ENCODE results near the gene C1orf146. TPM values are rescaled to one million over a fixed set of nuclear protein-coding genes. Genes with fewer than 3 reads are reported as not detected.

Gene C1orf146, protein sequence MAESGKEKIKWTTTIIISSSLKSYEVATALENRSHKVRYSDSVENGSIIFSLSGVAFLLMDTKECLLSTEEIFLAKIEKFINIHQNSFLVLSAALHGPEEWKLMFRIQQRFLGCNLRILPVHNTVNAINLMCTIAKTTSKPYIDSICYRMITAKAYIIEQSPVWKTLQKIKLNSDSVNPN
- polyA plus RNA-seq (2013) = 0.09 TPM

DNA sequence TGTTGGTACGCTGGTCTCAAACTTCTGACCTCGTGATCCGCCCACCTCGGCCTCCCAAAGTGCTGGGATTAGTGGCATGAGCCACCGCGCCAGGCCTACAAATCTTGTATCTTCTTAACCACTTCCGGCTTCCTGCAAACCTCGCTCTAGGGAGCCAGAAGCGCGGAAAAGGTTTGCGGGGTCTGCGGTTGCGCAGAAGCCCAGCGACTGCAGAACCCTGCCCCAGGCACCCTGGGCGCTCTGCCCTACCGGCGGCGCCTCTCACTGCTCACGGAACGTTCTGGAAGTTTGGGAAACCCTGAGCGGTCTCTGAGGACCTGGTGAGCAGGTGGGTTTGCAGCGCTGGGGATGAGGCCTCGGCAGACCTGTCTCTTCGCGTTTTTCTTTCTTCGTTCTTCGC is at the start of gene C1orf146:
C1orf146 (plus strand) TSS at position 195 of the 400 bp plus-strand sequence. CDS start 13,506 bp downstream, outside the sequence.
- Histone ChIP-seq H3K4me3 (ENCODE audit: control insufficient read depth in 1 of 7, extremely low read depth in 1 of 7, insufficient read depth in 4 of 7, low read depth in 2 of 7, low read length in 6 of 7) (no peak within 1 kb of the TSS), H3K36me3 (ENCODE audit: control insufficient read depth in 4 of 4, insufficient read depth in 4 of 4, low read length in 3 of 4) (no peaks in the 10 kb centered on the region), H3K27me3 (replicated peaks in 2 of 5; ENCODE audit: control insufficient read depth in 4 of 5, insufficient read depth in 5 of 5, low read length in 4 of 5) (no peaks in the 10 kb centered on the region), H3K4me1 (ENCODE audit: control extremely low read depth in 1 of 4, control insufficient read depth in 4 of 4, insufficient read depth in 4 of 4, low read length in 3 of 4) (no peaks in the 10 kb centered on the region), H3K27ac (ENCODE audit: insufficient read depth in 1 of 2, low read depth in 1 of 2, low read length in 2 of 2, poor library complexity in 1 of 2, severe bottlenecking in 2 of 2) (no peak within 1 kb of the TSS), H3K9me3 (ENCODE audit: control extremely low read depth in 1 of 5, control insufficient read depth in 4 of 5, insufficient read depth in 2 of 5, low read depth in 1 of 5, low read length in 4 of 5) (peaks cover 0 to 3% (median 0%) of the 10 kb centered on the region in 5 experiments)
- no peak for DNase-seq
- WGBS (ENCODE audit: insufficient coverage) = 98% methylated on average over 25 of the region's 27 CpGs
- CTCF ChIA-PET = interaction anchor here (0.6 kb wide), 1 partner anchor 427 kb away, joined by 3 read pairs; no protein-coding TSS in a partner anchor
- POLR2A ChIA-PET = no interaction called here

DNA sequence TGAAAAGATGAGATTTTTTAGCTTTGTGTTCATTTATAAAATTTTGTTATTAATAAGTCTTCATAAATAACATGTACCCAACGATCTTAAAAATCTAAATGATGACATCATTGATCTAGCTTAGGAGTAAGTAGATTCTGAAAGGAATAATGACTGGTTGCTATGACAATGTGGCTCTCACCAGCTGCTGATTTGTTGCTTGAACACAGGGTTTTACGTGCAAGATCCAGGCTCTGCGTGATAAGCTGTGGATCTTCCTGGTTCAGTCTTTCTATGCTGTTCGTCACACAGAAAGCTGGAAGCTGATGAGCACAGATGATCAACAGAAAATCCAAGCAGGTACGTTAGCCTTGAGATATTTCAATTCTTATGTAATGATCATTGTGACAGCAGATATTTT is 49.1 kb upstream of the C1orf146 start:
- WGBS (ENCODE audit: insufficient coverage) = 100% methylated on average over 4 of the region's 5 CpGs
- Histone ChIP-seq H3K36me3 (ENCODE audit: control insufficient read depth in 4 of 4, insufficient read depth in 4 of 4, low read length in 3 of 4) (peaks cover 0 to 7% (median 2%) of the 10 kb centered on the region in 4 experiments), H3K4me1 (ENCODE audit: control extremely low read depth in 1 of 4, control insufficient read depth in 4 of 4, insufficient read depth in 4 of 4, low read length in 3 of 4) (no peaks in the 10 kb centered on the region), H3K9me3 (ENCODE audit: control extremely low read depth in 1 of 5, control insufficient read depth in 4 of 5, insufficient read depth in 2 of 5, low read depth in 1 of 5, low read length in 4 of 5) (no peaks in the 10 kb centered on the region), H3K27ac (ENCODE audit: insufficient read depth in 1 of 2, low read depth in 1 of 2, low read length in 2 of 2, poor library complexity in 1 of 2, severe bottlenecking in 2 of 2) (no peak overlapping the region), H3K27me3 (replicated peaks in 2 of 5; ENCODE audit: control insufficient read depth in 4 of 5, insufficient read depth in 5 of 5, low read length in 4 of 5) (no peaks in the 10 kb centered on the region), H3K4me3 (ENCODE audit: control insufficient read depth in 1 of 7, extremely low read depth in 1 of 7, insufficient read depth in 4 of 7, low read depth in 2 of 7, low read length in 6 of 7) (no peak overlapping the region)
- CTCF ChIA-PET = no interaction called here
- DNase-seq = no peak
- POLR2A ChIA-PET = no interaction called here

DNA sequence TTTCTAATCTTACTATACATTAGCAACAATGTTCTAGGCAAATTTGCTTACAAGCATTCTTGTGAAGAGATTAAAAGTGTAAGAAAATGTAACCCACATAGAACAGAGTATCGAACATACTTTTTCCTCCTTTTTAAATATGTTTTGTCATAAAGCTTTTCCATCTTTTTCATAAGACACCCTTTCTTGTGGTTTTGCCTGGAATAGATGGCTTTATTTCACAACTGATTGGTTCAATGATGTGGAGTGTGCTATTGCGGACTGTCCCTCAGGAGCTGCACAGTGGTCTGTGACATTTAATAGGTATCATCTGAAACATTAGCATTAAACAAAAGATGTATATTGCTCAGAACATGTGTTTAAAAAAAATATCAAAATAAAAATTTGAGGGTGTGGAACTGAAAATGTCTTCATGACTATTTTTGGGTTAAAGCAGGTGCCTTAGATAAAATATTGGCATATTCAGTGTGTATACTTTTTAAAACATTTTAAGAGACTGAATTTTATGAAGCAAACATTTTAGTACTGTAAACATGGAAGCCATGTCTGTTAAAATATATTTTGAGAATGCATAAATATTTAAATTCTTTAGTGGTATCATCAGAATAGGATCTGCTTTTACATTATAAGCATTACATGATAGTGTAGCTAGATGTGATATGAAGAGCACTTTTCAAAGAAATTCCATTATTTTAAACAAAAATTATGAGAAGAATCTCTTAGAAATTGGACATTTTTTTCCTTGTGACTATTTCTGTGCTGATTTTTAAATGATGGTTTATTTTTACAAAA is 48.3 kb upstream of the C1orf146 start:
- no peak for DNase-seq
- Histone ChIP-seq H3K27me3 (replicated peaks in 2 of 5; ENCODE audit: control insufficient read depth in 4 of 5, insufficient read depth in 5 of 5, low read length in 4 of 5) (no peaks in the 10 kb centered on the region), H3K36me3 (ENCODE audit: control insufficient read depth in 4 of 4, insufficient read depth in 4 of 4, low read length in 3 of 4) (peaks cover 0 to 7% (median 2%) of the 10 kb centered on the region in 4 experiments), H3K4me1 (ENCODE audit: control extremely low read depth in 1 of 4, control insufficient read depth in 4 of 4, insufficient read depth in 4 of 4, low read length in 3 of 4) (no peaks in the 10 kb centered on the region), H3K27ac (ENCODE audit: insufficient read depth in 1 of 2, low read depth in 1 of 2, low read length in 2 of 2, poor library complexity in 1 of 2, severe bottlenecking in 2 of 2) (no peak overlapping the region), H3K9me3 (ENCODE audit: control extremely low read depth in 1 of 5, control insufficient read depth in 4 of 5, insufficient read depth in 2 of 5, low read depth in 1 of 5, low read length in 4 of 5) (no peaks in the 10 kb centered on the region), H3K4me3 (ENCODE audit: control insufficient read depth in 1 of 7, extremely low read depth in 1 of 7, insufficient read depth in 4 of 7, low read depth in 2 of 7, low read length in 6 of 7) (no peak overlapping the region)
- CTCF ChIA-PET = no interaction called here
- POLR2A ChIA-PET = no interaction called here
- WGBS (ENCODE audit: insufficient coverage) = no CpG with 5 or more reads among the region's 2 CpGs

DNA sequence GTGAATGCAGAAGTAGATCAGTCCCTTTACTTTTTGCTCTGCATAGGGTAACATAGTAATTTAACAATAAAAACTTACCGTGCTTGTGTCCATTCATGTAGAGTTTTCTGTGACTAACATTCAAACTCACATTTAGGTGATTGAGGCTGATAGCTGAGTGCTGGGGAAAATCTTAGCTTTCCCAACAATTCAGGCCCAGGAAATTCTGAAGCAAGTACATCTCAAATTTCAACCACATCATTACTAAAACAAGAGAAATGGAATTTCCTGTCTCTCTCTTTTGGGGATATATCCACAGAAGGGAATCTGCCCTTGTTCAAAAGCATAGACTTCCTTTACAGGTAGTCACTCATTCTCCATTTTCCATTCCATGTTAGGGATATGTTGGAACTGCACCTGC is 33.1 kb upstream of the C1orf146 start:
- ChIA-PET CTCF (no interaction called here), POLR2A (no interaction called here)
- no peaks in the 10 kb centered on the region for H3K27me3 ChIP-seq (replicated peaks in 2 of 5; ENCODE audit: control insufficient read depth in 4 of 5, insufficient read depth in 5 of 5, low read length in 4 of 5)
- peaks cover 2 to 17% (median 8%) of the 10 kb centered on the region in 4 experiments for H3K36me3 ChIP-seq (ENCODE audit: control insufficient read depth in 4 of 4, insufficient read depth in 4 of 4, low read length in 3 of 4)
- no peaks in the 10 kb centered on the region for H3K4me1 ChIP-seq (ENCODE audit: control extremely low read depth in 1 of 4, control insufficient read depth in 4 of 4, insufficient read depth in 4 of 4, low read length in 3 of 4)
- WGBS (ENCODE audit: insufficient coverage) = no CpG with 5 or more reads among the region's 1 CpG
- H3K9me3 ChIP-seq (ENCODE audit: control extremely low read depth in 1 of 5, control insufficient read depth in 4 of 5, insufficient read depth in 2 of 5, low read depth in 1 of 5, low read length in 4 of 5) = no peaks in the 10 kb centered on the region
- no peak for DNase-seq
- H3K27ac ChIP-seq (ENCODE audit: insufficient read depth in 1 of 2, low read depth in 1 of 2, low read length in 2 of 2, poor library complexity in 1 of 2, severe bottlenecking in 2 of 2) = no peak overlapping the region
- H3K4me3 ChIP-seq (ENCODE audit: control insufficient read depth in 1 of 7, extremely low read depth in 1 of 7, insufficient read depth in 4 of 7, low read depth in 2 of 7, low read length in 6 of 7) = no peak overlapping the region

DNA sequence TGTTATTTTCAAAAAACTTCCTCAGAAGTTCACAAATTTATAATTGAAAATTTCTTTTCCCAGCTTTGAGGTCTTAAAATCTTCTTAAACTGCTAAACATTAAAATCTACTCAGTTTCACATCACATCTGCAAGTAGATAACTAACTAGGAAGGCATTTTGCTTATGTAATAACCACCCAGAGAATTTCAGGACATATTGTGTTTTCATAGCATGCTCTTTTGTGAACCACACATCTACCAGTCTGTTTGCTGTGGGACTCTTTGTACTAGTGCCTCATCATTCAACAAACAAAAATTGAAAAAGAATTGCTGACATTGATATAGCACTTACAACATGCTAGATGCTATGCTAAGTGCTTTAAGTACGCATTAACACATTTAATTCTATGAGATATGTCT is 31.6 kb upstream of the C1orf146 start:
- H3K36me3 ChIP-seq (ENCODE audit: control insufficient read depth in 4 of 4, insufficient read depth in 4 of 4, low read length in 3 of 4) = peaks cover 2 to 9% (median 3%) of the 10 kb centered on the region in 4 experiments
- no peaks in the 10 kb centered on the region for H3K9me3 ChIP-seq (ENCODE audit: control extremely low read depth in 1 of 5, control insufficient read depth in 4 of 5, insufficient read depth in 2 of 5, low read depth in 1 of 5, low read length in 4 of 5)
- no peak overlapping the region for H3K27ac ChIP-seq (ENCODE audit: insufficient read depth in 1 of 2, low read depth in 1 of 2, low read length in 2 of 2, poor library complexity in 1 of 2, severe bottlenecking in 2 of 2)
- ChIA-PET CTCF (no interaction called here), POLR2A (no interaction called here)
- H3K4me3 ChIP-seq (ENCODE audit: control insufficient read depth in 1 of 7, extremely low read depth in 1 of 7, insufficient read depth in 4 of 7, low read depth in 2 of 7, low read length in 6 of 7) = no peak overlapping the region
- no peak for DNase-seq
- no peaks in the 10 kb centered on the region for H3K4me1 ChIP-seq (ENCODE audit: control extremely low read depth in 1 of 4, control insufficient read depth in 4 of 4, insufficient read depth in 4 of 4, low read length in 3 of 4)
- no peaks in the 10 kb centered on the region for H3K27me3 ChIP-seq (replicated peaks in 2 of 5; ENCODE audit: control insufficient read depth in 4 of 5, insufficient read depth in 5 of 5, low read length in 4 of 5)
- WGBS (ENCODE audit: insufficient coverage) = no CpG with 5 or more reads among the region's 1 CpG

DNA sequence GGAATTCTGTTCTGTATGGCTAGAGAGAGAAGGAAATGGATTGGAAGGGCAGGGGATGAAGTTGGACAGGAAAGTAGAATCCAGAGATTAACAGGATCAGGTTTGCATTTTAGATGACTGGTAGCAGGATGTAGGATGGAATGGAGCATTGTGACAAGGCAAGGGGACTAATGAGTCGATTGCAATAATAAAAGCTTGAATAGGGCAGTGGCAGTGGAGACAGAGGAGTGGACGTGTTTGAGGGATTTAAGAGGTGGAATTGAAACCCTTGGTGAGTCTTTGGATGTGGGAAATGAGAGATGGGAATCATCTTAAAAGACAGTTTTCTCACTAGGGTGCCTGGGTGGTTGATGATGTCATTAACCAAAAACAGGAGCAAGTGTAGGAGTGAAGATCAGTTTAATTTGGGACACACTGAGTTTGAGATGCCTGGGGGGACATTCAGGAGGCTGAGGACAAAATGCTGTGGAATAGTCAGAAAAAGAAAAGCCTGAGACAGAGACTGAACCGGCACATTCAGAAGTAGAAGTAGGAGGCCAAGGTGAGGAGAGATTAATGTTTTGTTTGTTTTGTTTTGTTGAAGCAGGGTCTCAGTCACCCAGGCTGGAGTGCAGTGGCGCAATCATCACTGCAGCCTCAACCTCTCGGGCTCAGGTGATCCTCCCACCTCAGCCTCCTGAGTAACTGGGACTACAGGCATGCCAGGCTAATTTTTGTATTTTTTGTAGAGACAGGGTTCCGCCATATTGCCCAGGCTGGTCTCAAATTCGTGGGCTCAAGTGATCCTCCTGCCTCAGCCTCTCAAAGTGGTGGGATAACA is 29.1 kb upstream of the C1orf146 start:
- peak overlapping the region in 1 of 7 experiments; percentile 9 for H3K4me3 ChIP-seq (ENCODE audit: control insufficient read depth in 1 of 7, extremely low read depth in 1 of 7, insufficient read depth in 4 of 7, low read depth in 2 of 7, low read length in 6 of 7)
- H3K9me3 ChIP-seq (ENCODE audit: control extremely low read depth in 1 of 5, control insufficient read depth in 4 of 5, insufficient read depth in 2 of 5, low read depth in 1 of 5, low read length in 4 of 5) = no peaks in the 10 kb centered on the region
- no peaks in the 10 kb centered on the region for H3K27me3 ChIP-seq (replicated peaks in 2 of 5; ENCODE audit: control insufficient read depth in 4 of 5, insufficient read depth in 5 of 5, low read length in 4 of 5)
- WGBS (ENCODE audit: insufficient coverage) = 95% methylated on average over 6 of the region's 7 CpGs
- H3K36me3 ChIP-seq (ENCODE audit: control insufficient read depth in 4 of 4, insufficient read depth in 4 of 4, low read length in 3 of 4) = peaks cover 0 to 5% (median 2%) of the 10 kb centered on the region in 4 experiments
- CTCF ChIA-PET = no interaction called here
- no peak overlapping the region for H3K27ac ChIP-seq (ENCODE audit: insufficient read depth in 1 of 2, low read depth in 1 of 2, low read length in 2 of 2, poor library complexity in 1 of 2, severe bottlenecking in 2 of 2)
- POLR2A ChIA-PET = no interaction called here
- H3K4me1 ChIP-seq (ENCODE audit: control extremely low read depth in 1 of 4, control insufficient read depth in 4 of 4, insufficient read depth in 4 of 4, low read length in 3 of 4) = no peaks in the 10 kb centered on the region
- DNase-seq = no peak

DNA sequence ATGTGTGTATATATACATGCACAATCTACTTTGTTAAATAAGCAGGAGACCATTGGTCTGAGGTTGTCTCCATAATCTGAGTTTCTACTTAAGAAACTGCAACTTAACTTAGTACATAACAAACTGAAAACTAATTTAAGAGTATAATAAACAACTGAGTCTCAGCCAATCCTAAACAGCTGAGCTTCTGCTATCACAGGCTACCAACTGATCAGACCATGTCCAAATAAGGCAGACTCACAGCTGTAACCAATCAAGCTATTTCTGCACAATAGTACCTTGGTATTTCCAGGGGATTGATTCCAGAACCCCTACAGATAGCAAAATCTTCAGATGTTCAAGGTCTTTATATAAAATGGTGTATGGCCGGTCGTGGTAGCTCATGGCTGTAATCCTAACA is 26.0 kb upstream of the C1orf146 start:
- H3K4me1 ChIP-seq (ENCODE audit: control extremely low read depth in 1 of 4, control insufficient read depth in 4 of 4, insufficient read depth in 4 of 4, low read length in 3 of 4) = no peaks in the 10 kb centered on the region
- no peak overlapping the region for H3K4me3 ChIP-seq (ENCODE audit: control insufficient read depth in 1 of 7, extremely low read depth in 1 of 7, insufficient read depth in 4 of 7, low read depth in 2 of 7, low read length in 6 of 7)
- ChIA-PET POLR2A (no interaction called here), CTCF (no interaction called here)
- 100% methylated on average over 2 of the region's 2 CpGs for WGBS (ENCODE audit: insufficient coverage)
- DNase-seq = no peak
- no peaks in the 10 kb centered on the region for H3K36me3 ChIP-seq (ENCODE audit: control insufficient read depth in 4 of 4, insufficient read depth in 4 of 4, low read length in 3 of 4)
- H3K27me3 ChIP-seq (replicated peaks in 2 of 5; ENCODE audit: control insufficient read depth in 4 of 5, insufficient read depth in 5 of 5, low read length in 4 of 5) = no peaks in the 10 kb centered on the region
- no peak overlapping the region for H3K27ac ChIP-seq (ENCODE audit: insufficient read depth in 1 of 2, low read depth in 1 of 2, low read length in 2 of 2, poor library complexity in 1 of 2, severe bottlenecking in 2 of 2)
- H3K9me3 ChIP-seq (ENCODE audit: control extremely low read depth in 1 of 5, control insufficient read depth in 4 of 5, insufficient read depth in 2 of 5, low read depth in 1 of 5, low read length in 4 of 5) = no peaks in the 10 kb centered on the region
